ENCODE results near the gene PIEZO1.

The PIEZO1 gene

DNA sequence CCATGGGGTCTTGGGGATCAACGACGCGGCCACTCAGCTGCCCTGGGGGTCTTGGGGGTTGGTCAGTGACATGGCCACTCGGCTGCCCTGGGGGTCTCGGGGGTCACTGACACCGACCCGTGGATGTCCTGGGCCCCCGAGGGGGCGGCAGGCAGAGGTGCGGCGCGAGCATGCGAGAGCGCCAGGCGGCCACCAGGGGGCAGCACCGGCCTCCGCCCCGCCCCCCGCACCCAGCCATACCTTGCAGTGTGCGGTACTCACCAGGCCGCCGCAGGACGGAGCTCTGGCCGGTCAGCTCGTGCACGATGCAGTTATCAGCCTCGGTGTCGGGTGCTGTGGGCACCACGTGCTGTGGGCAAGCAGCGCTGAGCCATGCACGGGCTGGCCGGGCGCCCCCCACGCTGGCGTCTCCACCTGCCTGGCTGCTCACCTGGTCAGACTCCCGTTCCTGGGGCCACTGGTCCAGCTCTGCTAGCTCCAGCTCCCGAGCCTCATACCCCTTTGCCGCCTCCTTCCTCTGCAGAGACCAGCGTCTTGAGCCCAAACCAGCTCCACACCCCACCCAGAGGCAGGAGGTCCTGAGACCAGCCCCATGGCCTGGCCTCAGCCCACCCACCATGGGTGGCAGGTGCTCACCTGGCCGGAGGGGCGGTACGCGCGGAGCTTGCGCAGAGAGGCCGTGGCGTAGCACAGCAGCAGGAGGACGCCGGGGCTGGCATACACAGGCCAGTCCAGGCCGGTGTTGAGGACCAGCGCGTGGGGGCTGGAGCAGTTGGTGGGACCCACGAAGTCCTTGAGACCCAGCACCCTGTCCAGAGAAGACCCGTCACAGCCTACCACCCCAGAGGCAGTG is 47.5 kb downstream of the PIEZO1 start:
- DNase-seq (ENCODE audit: low spot score), result peak; percentile 83

DNA sequence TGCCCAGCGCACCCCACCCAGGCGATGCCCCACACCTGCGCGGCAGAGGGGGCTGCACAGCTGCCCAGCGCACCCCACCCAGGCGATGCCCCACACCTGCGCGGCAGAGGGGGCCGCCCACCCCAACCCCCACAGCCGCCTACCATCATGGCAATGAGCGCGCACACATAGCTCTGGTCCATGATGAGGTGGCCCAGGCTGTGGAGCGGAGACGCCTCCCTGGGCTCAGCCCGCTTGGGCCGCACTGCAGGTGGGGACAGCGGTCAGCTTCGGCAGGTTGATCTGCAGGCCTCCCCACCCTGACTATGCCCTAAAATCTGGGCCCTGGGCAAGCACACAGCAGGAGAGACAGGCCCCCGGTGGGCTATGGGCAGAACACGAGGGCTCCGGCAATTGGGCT is 48.5 kb downstream of the PIEZO1 start:
- DNase-seq (ENCODE audit: low spot score), result no peak

DNA sequence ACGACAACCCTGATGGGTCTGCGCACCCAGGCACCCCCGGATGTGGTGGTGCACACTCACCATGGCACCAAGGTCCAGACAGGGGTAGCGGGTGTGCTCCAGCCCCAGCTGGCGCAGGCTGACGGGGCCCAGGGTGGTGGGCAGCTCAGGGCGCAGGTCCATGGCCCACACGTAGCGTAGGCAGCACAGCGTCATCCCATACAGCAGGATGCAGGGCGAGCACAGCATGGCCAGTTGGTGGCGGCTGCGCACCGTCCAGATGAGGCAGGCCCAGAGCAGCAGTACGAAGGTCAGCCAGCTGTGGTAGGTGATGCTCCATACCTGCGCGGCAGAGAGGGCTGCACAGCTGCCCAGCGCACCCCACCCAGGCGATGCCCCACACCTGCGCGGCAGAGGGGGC is 48.9 kb downstream of the PIEZO1 start:
- no peak for DNase-seq (ENCODE audit: low spot score)

DNA sequence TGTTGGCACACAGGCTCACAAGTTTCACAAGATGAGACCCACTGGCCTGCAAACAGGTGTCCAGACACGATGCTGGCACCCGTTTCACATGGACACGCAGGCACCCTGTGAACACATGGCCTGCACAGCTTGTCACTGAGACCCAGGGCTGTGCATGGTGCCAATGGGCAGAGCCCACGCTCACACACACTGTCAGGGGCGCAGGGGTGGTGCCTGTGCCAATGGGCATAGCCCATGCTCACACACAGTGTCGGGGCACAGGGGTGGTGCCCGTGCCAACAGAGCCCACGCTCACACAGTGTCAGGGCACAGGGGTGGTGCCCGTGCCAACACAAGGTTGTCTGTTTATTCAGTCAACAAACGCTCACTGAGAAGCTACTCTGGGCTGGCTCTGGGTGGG is 49.4 kb downstream of the PIEZO1 start:
- no peak for DNase-seq (ENCODE audit: low spot score)

DNA sequence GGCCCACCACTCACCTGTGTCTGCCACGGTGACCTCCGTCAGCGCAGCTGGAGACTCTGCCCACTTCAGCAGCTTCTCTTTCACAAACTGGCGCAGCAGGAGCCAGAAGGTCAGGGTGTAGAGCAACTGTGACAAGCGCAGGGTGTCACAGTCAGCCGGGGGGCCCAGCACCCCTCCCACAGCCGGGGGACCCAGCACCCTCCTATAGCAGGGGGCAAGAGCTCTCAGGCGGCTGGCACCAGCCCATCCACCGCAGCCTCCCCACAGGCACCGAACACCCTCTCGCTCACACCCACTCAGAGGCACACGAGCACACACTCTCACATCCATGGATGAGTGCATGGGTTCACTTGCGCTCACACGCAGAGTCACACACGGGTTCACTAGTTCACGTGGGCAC is 49.9 kb downstream of the PIEZO1 start:
- no peak for DNase-seq (ENCODE audit: low spot score)

DNA sequence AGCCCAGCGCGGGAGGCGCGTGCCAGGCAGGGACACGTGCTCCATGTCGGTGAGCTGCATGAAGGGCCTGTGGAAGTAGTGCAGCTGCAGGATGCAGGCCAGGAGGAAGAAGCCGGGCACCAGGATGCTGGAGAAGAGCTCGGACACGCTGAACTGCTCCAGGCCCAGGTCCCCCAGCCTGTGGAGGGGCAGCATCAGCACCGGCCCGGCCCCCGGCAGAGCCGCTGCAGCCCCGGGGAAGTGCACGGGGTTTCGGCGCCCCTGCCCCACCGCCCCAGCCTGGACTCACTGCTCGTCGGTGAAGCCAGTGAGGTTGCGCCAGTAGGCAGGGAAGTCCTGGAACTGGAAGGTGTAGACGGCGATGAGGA is 50.7 kb downstream of the PIEZO1 start:
- DNase-seq (ENCODE audit: low spot score), result no peak

DNA sequence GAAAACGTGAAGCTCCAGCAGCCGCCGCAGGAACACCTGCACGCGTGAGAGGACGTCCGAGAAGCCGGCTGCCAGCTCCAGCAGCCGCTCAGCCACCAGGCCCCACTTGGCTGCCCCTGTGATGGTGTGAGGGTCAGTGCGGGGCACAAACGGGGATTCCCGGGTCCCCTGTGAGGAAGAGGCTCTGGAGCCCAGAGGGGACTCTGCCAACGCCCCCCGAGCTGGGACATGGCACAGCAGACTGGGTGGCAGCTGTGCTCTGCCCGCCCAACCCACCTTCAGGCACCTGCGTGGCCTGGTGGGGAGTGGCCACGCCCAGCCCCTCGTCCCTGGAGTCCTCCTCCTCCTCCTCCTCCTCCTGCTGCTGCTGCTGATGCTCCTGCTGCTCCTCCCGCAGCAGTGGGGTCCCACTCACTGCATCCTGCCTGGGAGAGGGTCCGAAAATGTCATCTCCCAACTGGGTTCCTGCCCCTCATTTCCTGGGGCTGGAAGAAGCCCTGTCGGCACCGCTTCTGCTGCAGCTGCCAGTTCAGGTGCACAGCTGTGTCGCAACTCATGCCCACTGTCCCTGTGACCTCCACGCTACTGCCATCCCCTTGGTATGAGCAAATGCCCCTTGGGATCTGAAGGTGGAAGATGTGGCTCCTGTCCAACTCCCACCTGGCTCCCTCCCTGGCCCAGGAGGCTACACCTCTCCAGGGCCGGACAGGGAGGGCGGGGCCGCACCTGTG is 51.2 kb downstream of the PIEZO1 start:
- DNase-seq (ENCODE audit: low spot score), result no peak

DNA sequence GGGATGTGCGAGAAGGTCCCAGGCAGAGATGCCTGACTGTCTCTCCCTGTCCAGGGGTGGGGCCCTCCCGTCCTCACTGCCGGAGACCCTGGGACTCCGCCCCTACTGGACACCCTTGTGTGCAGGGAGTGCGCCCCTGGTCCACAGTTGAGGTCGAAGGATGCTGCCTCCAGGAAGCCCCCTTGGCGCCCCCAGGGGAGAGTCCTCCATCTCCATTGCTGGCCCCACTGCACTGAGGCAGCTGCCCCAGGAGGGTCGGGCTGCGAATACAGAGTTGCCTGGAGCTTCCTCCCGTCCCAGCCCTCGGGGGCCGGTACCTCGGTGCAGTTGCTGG is 52.1 kb downstream of the PIEZO1 start:
- DNase-seq (ENCODE audit: low spot score), result no peak

DNA sequence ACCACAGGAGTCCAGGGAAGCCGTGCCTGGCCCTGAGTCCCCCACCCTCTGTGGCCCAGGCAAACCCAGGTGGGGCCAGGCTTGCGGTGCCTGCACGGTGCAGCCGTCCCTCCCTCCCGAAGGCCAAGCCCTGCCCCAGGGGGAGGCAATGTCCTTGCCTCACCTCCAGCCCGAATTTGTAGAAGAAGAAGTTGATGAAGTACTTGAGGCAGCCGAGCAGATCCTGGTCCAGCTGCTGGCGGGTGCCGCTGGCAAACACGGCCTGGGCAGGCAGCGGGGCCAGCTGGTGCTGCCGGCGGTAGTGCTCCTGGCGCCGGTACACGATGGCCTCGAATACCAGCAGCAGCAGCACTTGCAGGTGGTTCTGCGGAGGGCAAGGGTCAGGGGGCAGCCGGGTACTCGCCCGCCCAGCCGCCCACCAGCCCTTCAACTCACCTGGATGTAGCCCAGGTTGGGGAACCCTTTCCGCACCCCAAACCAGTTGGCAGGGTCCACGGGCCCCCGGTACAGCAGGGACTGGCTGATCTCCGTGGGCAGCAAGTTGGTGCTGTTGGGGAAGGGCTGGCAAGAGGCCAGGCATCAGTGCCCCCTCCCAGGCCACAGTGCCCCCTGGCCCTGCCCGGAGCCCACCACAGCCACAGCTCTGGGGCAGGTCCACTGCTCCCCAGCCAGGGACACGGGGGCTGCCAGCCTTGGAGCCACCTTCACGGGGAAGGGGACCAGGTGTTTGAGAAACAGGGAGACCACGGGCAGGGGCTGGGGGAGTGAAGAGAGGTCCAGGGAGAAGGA is 52.7 kb downstream of the PIEZO1 start:
- no peak for DNase-seq (ENCODE audit: low spot score)

DNA sequence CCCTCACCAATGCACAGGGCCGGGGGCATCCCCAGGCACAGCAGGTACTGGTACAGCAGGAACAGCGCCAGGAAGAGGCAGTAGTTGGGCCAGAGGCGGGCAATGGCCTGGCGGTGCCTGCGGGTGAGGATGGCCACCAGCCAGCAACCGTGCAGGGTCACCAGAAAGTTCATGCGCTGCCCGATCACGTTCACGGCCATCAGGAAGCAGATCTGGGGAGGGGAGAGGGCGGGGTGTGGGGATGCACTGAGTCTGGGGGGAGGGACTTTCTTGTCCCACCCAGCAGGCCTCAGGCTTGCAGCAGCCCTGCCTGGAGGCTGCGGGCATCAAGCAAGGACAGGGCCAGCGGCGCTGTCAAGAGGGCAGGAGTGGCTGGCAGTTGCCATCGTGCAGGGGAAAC is 53.3 kb downstream of the PIEZO1 start:
- no peak for DNase-seq (ENCODE audit: low spot score)

DNA sequence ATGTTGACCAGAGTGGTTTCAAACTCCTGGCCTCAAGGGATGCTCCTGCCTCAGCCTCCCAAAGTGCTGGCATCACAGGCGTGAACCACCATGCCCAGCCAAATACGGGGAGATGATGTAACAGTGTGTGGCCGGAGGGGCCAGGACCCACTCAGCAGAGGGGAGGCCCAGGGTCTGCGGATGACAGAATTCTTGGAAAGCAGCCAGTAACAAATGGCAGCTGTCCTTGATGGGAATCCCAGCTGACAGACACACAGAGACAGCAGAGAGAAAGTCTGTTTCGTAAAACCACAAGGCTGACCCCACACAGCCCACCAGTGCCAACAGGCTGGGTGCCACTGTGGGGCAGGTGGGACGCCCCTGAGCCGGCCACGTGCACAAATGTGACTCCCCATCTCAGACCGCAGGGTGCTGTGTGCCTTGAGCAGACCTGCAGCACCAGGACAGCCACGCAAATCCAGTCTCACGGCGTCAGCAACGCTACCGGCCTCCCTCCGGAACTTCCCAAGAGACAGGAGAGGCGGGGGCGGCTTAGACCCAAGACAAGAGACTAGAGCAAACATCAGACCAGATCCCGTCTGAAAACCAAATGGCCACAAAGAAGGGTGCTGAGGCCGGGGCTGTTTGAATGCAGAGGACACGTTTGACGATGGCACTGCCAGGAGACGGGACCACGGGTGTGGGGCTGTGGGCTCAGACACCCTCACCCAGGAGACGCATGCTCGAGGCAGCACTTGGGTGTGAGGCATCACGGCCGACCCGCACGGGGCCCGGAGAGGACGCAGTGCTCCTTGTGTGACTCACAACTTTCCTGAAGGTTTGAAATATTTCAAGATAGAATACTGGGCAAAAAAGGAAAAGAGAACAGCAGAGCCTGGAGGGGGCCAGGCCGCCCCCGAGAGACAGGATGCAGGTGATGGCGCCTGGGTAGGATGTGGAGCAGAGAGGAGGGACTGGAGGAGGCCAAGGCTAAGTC is 54.1 kb downstream of the PIEZO1 start:
- no peak for DNase-seq (ENCODE audit: low spot score)

DNA sequence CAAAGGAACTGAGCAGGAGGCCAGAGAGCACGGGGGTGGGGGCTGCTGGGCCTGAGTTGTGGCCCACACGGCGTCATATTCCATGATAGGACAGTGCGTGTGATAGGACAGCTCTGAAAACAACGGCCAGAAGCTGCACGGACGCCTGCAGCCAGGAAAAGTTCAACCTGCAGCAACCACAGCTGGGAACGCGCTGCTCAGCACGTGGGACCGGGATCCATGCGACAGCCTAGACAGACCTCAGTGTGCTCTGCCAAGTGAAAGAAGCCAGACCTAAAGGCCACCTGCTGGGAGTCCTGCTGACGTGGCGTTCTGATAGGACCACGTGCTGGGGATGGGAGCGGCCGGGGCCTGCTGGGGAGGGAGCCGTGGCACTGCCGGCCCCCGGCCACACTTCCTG is 57.1 kb downstream of the PIEZO1 start:
- DNase-seq (ENCODE audit: low spot score), result no peak

DNA sequence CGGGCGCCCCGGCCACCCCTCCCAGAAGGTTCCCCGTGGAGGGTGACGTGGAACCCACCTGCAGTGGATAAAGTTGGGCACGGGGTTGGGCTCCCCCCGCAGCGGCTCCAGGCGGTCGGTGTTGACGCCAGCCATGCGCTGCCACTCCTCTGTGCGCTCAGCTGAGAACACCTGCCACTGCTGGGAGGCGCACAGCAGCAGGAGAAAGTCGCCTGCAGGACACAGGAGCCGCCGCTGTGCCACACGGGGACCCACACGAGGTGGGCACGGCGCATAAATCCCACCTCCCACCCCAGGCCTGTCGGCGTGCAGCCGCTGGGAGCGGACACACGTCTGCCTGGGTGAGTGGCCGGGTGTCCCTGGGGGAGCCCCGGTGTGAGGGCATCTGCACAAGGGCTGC is 58.0 kb downstream of the PIEZO1 start:
- no peak for DNase-seq (ENCODE audit: low spot score)

DNA sequence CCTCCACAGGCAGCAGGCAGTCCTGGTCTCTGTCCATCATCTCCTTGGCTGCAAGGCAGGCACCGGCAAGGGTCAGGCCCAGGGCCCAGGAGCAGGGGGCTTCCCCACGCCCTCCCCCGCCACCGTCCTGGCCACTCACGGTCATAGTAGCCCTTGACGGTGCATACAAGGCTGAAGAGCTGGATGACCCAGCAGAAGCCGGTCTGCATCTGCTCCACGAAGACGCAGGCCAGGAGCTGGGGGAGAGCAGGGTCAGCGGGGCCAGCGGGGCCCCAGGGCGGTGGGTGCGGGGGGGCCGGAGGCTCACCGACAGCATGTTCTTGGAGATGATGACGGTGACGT is 58.6 kb downstream of the PIEZO1 start:
- no peak for DNase-seq (ENCODE audit: low spot score)

DNA sequence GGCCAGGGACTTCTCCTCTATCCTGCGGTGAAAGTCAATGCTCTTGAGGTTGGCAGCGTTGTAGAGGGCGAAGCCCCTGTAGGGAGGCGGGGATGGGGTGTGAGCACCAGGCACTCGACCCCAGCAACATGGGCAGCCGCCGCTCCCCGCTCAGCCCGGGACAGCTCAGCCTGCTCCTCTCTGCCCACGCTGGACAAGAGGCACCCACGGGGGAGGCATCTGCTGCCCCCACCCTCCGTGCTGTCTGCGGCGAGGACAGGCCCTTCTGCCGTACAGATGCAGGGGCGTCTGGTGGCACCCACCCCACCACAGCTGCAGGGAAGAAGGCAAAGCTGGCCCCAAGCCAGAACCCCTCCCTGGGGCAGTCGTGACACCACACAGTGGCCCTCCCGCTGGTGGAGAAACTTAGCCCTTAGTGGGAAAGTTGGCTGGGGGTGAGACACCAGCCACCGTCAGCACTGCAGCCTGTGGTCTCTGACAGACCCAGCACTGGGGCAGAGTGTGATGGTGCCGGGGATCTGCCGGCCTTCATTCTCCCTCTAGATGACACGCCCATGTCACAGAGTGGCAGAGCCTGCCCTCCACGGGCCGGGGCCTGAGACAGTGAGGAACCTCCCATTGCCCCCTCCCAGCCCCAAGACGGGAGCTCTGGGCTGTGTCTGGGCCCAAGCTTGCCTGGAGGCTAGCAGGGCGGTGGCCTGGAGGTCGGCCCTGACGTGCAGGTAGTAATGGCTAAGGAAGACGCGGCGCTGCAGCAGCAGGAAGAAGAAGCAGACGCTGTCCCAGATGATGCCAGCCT is 59.2 kb downstream of the PIEZO1 start:
- DNase-seq (ENCODE audit: low spot score), result no peak

DNA sequence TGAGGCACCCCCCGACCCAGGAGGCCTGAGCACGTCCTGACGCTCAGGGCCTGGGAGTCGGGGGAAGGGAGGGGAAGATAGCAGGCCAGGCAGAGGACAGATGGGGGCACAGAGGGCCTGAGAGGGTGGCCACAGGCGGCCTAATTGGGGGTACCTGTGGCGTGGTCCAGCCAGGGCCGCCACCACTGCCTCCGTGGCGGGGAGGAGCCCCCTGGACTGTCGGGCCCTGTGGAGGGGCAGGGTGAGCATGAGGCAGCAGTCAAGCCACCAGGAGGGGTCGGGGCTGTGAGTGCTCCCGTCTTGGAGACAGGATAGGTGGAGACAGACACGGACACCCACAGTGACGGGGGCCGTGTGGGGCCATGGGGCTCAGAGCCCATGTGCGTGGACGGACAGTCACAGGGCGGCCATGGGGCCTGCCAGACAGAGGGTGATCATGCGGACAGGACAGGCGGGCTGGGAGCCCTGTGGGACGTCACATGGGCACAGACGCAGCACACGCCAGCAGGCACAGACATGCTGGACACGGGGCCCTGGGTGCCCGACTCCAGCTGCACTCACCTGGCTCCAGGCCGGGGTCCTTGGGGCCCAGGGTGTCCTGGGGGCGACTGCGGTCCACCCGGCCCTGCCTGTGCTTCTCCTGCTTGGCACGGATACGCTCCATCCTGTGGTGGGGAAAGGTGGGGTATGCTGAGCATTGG is 60.0 kb downstream of the PIEZO1 start:
- DNase-seq (ENCODE audit: low spot score), result no peak

DNA sequence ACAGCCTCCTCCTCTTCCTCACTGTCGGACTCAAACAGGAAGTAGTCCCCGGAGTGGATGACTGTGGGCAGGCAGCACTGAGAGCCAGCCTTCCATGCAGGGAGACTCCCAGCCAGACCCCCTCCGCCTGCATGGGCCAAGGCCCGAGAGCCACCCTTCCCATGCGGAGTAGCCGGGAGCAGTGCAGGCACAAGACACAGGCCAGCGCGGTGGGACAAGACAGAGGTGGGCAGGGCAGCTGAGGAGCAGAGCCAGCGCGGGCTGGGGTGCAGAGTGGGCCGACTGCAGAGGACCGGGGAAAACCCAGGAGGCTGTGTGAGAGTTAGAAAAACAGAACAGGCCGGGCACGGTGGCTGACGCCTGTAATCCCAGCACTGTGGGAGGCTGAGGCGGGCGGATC is 61.1 kb downstream of the PIEZO1 start:
- DNase-seq (ENCODE audit: low spot score), result no peak

DNA sequence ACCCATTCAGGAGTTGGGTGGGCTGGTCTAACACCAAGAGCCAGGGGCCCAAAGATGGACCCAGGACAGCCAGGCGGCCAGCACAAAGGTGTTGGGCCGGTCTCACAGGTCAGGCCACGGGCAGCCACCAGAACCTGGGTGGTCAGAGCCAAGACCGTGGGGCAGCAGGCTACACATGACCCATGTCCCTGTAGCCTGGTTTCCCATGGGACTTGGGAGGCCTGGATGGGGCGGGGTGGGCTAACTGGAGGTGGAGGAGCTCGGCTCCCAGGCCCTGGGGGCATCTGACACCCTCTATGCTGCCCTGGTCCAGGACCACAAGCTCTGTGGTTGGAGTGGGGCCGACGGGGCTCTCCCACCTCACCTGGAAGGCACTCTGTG is 61.5 kb downstream of the PIEZO1 start:
- DNase-seq (ENCODE audit: low spot score), result no peak

DNA sequence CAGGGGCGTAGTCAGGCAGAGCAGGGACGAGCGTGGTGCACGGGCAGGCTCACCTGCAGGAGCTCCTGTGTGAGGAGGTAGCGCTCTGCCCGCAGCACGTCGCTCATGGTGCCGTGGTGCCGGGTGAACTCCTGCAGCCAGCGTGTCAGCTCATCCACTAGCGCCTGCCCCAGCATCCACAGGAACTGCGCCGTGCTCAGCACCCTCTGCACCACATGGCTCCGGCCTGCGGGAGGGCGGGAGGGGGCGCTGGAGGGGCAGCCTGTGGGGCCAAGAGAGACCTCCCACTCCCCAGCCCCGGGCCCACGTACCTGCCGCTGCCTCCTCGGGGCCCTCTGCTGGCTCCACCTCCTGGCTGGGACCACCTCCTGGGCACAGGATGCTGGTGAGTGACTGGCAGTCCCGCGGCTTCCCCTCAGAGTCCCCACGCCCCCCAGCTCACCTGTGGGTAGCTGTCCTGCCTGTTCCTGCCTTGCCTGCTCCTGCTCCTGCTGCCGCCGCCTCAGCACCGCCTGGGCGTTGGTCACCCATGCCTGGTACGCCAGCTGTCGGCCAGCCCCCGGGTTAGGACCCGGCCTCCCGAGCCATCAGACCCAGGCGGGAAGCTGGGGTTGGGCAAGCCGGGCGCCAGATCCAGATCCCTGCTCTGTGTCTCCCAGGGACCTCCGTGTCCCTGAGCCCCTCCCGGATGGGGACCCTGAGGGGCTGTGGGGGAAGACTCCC is 62.1 kb downstream of the PIEZO1 start:
- DNase-seq (ENCODE audit: low spot score), result no peak

Measured in left forelimb (tissue), 1 donor.